NCI-H748 (cell line): ENCODE data around the gene KRTAP10-4.
"Not testable (repeated sequence)": the region's sequence is repeated elsewhere in the genome, so short reads cannot be mapped to it uniquely, and the experiment has no call there.

ENCODE experiments used
- DNase-seq: peaks from one replicate; lab custom pipeline; 2025; ENCODE audit not compliant: unreplicated experiment; lab: John Stamatoyannopoulos, UW

Gene KRTAP10-4

DNA sequence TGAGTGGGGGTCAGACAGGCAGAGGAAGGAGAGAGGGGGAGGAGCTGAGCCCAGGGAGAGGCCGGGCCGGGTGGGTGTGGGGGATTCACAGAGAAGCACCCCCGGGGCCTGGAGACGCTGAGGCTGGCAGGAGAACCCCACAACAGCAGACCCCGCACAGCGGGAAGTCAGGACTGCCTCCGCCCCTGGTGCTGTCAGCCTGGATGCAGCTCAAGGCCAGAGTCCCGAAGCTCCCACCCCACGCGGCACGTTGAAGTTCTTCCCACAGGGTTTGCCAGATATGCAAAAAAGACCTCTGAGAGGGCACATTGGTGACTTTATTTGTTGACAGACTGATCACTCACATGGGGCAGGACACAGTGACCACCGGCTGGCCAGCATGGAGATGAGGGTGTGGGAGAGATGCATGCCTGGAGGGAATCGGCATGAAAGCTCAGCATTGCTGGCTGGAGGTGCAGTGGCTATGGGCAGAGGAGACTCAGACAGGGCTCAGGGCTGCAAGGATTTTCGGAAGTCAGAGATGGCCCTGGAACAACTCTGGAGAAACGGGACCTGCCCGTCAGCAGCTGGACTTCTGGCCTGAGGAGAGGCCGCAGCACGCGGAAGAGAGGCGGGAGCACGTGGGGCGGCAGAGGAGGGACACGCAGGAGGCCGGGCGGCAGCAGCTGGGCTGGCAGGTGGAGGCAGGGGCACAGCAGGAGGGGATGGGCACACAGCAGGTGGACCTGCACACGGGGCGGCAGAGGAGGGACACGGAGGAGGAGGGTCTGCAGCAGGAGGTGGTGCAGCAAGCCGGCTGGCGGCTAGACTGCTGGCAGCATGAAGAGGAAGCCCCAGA lies 15.8 kb upstream of the KRTAP10-4 start:
- DNase-seq: no peak

DNA sequence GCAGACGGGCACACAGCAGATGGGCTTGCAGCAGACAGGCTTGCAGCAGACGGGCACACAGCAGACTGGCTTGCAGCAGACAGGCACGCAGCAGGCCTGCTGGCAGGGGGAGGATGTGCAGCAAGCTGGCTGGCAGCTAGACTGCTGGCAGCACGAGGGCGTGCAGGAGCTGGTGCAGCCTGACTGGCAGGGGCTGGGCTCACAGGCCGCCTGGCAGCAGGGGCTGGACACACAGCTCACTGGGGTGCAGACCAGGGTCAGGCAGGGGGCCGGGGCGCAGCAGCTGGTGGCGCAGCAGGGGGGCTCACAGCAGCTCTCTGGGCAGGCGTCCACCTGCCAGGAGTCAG lies 15.2 kb upstream of the KRTAP10-4 start:
- DNase-seq: not testable (repeated sequence)

DNA sequence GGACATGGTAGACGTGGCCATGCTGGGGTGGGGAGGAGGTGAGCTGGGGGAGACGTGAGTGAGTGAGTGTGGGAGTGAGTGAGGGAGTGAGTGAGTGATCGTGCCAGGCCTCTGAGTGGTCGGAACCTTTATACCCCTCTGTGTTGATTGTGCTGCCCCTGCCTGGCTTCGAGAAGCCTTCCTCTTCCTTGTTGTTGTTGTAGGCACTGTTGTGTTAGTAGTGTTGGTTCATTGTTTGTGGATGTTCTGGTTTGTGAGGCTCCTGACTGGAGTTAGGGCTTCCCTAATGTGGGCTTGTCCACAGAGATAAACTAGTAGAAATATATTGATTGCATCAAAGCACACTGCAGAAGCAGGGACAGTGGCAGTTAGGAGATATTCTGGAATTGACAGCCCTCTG lies 14.8 kb upstream of the KRTAP10-4 start, which contains the start of gene KRTAP10-3:
Gene KRTAP10-3, minus strand, starts transcription at position 101 of the 400 bp plus-strand sequence. Its CDS starts 80 bp downstream, at position 21.
- DNase-seq: no peak

DNA sequence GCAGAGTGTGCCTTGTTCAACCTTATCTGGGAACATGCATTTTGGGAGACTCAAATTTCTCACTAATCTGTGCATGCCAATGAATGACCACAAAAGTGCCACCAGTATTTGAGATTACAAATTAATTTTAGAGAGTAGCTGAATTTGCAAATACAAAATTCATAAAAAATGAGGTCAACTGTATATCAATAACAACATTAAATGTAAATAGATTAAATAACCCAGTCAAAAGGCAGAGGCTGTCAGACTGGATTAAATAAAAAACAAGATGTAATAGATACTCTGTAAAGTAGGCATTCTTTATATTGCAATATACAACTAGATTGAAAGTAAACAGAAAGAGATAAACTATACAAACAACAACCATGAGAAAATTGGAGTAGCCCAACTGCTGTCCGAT lies 9.4 kb upstream of the KRTAP10-4 start:
- no peak for DNase-seq

DNA sequence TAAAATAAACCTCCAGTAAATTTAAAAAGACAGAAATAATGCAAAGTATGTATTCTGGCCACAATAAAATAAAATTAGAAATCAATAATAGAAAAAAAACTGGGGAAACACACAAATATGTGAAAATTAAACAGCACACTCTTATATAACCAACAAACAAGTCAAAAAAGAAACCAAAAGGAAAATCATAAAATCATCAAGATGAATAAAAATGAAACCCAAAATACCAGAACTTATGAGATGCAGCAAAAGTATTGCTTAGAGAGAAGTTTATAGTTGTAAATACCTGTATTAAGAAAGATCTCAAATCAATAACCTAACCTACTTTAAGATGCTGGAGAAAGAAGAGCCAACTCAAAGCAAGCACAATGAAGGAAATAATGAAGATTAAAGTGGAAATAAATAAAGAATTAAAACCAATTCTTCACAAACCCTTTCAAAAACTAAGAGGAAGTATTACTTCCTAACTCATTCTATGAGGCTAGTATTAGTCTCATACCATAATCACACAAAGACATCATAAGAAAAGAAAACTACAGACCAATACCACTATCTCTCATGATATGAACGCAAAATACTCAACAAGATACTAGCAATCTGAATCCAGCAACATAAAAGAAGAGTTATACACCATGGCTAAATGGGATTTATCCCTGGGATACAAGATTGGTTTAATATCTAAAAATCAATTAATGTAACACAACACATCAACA lies 8.5 kb upstream of the KRTAP10-4 start:
- DNase-seq: no peak

DNA sequence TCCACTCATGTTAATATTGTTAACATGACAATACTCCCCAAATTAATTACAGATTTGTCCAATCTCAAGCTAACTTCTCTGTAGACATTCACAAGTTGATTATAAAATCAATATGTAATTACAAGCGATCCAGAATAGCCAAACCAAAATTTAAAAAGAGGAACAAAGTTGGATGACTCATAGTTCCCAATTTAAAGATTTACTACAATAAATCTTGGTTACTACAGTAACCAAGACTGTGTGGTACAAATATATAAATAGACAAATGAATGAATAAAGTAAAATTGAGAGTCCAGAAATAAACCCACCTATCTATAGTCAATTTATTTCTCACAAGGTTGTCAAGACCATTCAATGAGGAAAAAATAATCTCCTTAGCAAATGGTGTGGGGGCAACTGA lies 7.1 kb upstream of the KRTAP10-4 start:
- DNase-seq: no peak

DNA sequence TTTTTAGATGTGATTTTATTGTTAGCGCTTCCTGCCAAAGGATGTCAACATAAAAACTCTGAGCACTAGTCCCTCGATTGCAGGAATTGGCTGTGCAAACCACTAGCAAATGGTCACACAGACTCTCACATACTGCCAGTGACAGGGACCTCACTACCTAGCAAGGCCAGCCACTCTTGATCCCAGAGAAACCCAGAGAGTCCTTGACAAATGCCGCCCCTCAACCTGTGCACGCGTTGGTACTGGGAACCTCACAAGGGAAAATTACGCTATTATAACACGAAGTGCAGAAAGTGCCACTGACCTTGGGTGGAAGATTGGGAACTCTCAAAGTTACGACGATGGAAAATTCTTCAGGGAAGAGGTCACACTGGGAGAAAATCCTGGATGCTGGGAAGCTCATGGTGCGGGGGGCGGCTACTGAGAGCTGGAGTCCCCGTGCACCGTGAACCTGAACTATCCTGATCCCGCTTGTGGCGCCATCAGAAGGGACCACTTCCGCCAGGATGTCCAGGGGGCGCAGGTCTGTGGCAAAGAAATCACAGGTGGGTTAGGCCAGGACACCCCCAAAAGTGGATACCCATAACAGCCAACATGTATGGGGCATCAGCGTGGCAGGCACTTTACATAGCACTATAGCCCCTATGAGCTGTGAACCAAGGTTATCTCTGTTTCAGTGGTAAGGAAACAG lies 5.9 kb upstream of the KRTAP10-4 start:
- no peak for DNase-seq

DNA sequence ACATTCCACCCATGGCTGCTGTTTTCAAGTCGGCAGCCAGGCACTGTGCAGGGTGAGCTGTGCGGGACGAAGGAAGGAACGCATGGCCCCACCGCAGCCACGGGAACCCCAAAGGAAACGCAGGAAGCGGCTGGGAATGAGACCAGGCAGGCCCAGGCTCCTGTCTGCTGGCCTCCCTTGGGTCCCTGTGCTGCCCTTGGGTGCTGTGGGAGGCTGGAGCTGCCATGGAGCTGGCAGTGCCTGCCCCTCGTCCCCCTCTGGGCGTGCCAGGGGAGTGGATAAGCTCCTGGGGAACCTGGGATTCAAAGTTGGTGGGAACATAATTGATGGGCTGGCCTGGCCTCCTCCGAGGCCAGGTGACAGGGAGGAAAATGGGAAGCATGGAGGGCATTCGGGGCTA lies 5.3 kb upstream of the KRTAP10-4 start:
- no peak for DNase-seq

DNA sequence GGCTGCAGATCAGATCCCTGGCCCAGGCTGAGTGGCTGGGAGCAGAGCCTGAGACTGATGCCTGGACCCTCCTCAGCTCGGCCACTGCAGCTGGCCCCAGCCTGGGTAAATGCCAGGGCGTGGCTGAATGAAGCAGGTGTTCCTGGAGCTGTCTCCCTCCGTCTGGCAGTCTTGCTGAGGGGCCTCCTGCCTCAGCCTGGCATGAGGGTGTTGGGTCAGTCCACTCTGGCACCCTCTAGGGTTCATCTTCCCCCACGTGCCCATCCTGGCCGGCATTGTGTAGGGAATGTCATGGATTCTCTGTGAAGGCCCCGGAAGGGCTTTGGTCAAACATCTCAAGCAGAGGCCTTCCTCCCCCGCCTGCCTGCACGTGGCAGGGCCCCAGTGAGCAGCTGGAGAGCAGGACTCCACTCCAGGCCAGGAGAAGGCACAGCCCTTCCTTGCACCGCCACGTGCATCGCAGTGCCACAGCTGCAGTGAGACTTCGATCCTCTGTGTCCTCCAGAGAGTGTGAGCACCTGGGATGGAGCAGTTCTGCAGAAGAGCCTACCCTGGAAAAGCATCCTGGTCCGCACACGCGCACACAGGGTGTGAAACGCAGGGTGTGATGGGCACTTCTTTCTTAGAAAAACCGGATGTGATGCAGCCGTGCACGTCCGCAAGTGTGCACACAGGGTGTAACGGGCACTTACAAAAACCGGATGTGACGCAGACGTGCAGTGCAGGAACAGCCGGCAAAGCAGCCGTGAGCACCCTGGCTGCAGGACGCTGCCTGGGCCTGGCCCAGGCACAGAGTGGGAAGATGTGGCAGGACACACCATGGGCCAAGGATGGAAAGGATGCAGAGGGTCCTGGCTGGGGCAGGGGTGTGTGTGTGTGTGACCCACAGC lies 4.6 kb upstream of the KRTAP10-4 start:
- DNase-seq: peak; percentile 62

DNA sequence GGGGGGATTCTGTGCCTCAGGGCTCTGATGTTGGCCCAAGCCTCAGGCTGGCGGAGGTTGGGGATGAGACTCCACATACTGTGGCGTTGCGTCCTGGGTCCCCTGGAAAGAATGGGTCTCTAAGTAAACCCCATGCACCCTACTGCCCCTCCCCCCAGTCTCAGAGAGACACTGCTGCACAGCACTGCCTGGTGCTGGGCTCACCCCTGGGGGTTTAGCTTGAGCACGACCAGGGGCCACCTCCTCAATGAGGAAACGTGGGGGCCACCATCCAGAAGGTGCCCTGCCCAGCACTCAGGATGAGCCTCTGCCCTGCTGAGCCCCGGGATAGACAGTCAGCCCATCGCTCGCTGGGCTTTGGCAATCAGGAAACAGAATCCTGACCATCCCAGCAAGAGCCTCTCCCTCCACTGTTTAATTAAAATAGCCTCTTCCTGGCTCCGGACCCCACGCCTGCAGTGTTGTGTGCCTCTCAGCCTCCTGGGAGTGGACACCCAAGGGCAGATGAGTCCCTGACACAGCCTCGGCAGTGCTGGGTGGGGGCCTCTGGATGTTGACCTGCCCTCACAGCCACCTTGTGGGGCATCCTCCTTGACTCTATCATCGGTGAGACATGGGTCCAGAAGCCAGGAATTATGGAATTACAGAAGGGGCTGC lies 3.5 kb upstream of the KRTAP10-4 start:
- DNase-seq: no peak

DNA sequence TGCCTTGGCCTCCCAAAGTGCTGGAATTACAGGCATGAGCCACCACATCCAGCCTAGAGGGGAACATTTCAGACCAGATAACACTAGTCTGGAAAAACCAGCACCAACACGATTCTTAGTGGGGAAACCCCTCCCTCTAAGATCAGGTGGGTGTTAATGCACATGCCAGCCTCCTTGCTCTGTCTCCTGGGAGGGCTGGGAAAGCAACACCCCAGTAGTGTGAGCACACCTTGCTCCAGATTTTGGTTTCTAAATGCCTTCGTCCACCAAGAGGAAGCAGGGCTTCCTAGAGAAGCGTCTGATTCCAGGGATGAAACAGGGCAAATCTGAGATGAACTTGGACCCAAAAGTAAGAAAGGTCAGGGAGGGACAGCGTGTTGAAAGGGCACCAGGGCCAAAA lies 2.2 kb upstream of the KRTAP10-4 start:
- no peak for DNase-seq

DNA sequence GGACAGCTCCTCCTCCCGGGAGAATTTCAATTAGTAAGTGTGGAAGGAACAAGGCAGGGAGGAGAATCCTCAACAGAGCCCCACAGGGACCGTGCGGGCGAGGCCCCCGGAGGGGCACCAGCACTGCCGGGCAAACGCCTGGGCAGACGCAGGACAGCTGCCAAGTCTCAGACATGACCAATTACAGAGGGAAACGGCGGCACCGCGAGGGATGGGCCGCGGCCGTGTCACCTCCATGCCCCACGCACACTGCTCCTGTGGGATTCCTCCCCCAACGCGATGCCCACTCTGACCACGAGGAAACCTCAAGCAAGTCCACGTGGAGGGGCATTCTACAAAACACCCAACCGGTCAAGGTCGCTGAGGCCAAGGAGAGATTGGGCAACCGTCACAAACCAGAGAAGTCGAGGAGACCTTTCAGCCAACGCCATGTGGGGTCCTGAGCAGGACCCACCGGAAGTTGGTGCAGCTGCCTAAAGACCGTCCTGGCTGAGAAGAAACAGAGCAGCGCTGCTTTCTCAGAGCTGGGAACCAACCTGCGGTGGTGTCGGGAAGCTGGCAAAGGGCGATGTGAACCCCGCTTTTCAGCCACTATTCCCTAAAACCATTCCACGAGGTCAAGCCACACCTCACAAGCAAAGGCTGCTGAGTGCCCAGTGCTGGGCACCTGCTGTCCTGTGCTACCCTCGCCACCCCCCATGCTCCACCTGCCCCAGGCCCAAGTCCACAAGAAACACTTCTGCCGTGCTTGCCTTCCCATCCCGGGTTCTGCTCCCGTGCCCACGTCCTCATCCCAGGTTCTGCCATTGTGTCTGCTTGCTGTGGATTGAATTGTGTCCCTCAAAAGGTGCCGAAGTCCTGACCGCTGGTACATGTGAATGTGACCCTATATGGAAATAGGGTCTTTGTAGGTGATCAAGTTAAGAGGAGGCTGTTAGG lies 1.4 kb upstream of the KRTAP10-4 start:
- no peak for DNase-seq

DNA sequence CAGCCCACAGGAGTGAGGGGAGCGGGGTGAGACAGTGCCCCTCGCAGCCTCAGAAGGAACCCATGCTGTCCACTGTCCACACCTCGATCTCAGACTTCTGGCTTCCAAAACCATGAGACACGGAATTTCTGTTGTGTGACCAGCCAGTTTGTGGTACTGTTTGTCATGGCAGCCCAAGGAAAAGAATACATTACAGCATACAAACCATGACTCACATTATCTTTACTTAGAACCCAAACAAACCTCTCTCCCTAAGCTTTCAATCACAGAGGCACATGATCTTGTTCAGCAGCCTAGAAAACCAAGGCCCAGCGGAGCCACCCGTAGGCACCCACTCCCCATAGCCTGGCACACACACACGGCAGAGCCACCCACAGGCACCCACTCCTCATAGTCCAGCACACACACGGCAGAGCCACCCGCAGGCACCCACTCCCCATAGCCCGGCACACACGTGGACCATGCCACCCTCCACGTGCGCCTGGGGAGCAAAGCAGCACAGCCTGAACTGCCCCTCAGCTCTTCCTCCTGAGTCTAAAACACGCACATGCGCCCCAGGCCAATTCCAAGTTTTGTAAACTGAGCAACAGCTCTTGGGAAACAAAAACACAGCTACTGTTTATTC lies 458 bp upstream of the KRTAP10-4 start:
- no peak for DNase-seq

DNA sequence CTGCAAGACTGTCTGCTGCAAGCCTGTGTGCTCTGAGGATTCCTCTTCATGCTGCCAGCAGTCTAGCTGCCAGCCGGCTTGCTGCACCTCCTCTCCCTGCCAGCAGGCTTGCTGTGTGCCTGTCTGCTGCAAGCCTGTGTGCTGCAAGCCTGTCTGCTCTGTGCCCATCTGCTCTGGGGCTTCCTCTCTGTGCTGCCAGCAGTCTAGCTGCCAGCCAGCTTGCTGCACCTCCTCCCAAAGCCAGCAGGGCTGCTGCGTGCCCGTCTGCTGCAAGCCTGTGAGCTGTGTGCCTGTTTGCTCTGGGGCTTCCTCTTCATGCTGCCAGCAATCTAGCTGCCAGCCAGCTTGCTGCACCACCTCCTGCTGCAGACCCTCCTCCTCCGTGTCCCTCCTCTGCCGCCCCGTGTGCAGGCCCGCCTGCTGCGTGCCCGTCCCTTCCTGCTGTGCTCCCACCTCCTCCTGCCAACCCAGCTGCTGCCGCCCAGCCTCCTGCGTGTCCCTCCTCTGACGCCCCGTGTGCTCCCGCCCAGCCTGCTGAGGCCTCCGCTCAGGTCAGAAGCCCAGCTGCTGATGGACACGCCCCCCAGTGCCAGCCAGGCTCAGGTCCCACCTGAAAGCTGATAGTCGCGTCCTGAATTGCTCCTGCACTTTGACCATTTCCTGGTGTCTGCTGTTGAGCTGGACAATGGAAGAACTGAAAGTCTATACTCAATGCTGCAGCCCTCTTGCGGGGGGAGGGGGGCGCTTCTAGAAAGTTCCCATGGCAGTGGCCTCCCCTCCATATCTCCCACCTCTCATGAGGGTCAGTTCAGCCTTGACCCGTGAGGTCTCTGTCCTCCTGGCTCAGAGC lies 1.2 kb downstream of the KRTAP10-4 start:
- peak; percentile 79 for DNase-seq

DNA sequence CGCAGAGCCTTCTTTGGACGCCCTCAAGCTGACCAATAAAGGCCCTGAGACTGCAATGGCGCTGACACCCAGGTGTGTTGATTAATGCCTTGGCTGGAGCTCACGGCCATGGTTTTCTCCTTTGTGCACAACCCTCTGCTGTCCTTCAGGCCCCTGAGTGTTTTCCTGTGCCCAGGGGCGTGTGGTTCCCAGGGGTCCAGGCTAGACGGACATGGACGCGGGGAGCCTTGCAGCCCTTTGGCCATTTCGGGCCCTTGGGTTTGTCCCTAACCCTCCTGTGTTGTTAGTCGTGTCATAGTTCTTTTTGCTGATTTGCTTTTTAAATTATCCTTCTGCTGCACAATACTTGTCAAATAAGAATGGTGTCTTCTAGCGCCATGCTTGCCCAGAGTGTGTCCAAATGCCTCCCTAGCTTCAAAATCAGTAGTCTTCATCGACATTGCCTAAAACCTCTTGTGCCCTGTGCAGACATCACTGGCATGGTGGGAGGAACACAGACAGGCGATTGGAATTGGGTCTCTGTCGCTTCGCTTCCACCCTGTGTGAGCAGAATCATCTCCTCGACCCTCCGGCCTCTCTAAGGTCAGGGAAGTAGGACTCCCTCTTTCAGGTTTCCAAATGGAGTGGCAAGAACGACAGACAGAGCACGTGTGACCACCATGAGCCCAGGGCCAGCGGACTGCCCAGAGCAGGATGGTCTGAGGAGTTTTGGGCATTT lies 1.9 kb downstream of the KRTAP10-4 start:
- no peak for DNase-seq

DNA sequence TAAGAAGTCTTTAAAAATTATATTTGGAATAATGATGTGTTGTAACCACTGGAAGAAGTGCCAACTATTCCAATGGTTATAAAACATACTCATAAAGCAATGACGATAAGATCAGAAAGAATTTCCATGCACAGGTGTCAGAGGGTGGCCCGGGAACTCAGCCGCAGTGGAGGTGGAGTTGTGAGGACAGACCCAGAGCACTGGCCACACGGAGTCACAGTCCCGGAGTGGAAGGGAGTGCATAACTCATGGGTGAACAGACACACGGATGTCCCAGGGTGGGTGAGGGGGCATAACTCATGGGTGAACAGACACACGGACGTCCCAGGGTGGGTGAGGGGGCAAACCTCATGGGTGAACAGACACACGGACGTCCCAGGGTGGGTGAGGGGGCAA lies 2.5 kb downstream of the KRTAP10-4 start:
- DNase-seq: no peak

DNA sequence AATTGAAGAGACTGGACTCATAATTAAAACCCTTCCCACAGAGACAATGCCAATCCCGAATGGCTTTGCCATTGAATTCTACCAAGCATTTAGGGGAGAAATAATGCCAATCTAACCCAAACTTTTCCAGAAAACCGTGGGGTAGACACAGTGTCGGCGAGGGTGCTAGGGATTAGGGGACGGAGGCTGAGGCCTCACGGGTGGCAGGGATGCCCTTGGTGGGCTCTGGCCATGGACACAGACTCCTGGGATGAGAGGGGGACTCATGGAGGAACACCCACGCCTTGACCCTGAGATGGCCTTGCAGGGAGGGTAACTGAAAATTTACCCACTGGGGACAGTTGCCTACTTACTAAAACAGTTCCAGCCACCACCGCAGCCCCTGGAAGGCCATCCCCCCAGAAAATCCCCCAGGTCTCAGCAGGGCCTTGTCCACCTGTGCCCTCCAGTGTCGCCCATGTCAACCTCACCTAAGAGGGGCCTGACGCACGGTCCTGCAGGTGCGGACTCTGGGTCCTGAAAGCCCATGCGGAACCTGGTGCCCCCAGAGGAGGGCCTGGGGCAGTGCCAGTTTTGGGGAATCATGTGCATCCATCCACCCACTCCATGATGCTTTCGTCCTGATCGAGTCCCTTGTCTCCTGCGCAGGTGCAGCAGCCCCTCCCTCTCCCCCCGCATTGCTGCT lies 5.0 kb downstream of the KRTAP10-4 start:
- no peak for DNase-seq
